ENCODE data around the gene SPP2.

The SPP2 gene

GRCh38 chr2:234044157-234044556, 6.3 kb upstream of the SPP2 start:
- DNase-seq, result no peak

GRCh38 chr2:234046521-234046920, 4.0 kb upstream of the SPP2 start:
- no peak for DNase-seq

GRCh38 chr2:234047361-234047760, 3.1 kb upstream of the SPP2 start:
- DNase-seq, result no peak

GRCh38 chr2:234048049-234048448, 2.5 kb upstream of the SPP2 start:
- DNase-seq, result no peak

- no peak for DNase-seq
Measured at GRCh38 chr2:234051374-234052070, 1.0 kb downstream of the SPP2 start.

GRCh38 chr2:234058881-234059280, 8.4 kb downstream of the SPP2 start:
- DNase-seq, result no peak

GRCh38 chr2:234060236-234060635, 9.7 kb downstream of the SPP2 start:
- no peak for DNase-seq

GRCh38 chr2:234061624-234062257, 11.2 kb downstream of the SPP2 start:
- DNase-seq, result no peak

GRCh38 chr2:234066587-234066986, 16.1 kb downstream of the SPP2 start:
- no peak for DNase-seq

- no peak for DNase-seq
Measured at GRCh38 chr2:234071664-234072063, 21.2 kb downstream of the SPP2 start.

- no peak for DNase-seq
Measured at GRCh38 chr2:234072454-234072853, 22.0 kb downstream of the SPP2 start.

- DNase-seq, result no peak
Measured at GRCh38 chr2:234074751-234075517, 24.4 kb downstream of the SPP2 start.

- DNase-seq, result no peak
Measured at GRCh38 chr2:234075518-234075915, 25.0 kb downstream of the SPP2 start.

GRCh38 chr2:234075947-234076346, 25.4 kb downstream of the SPP2 start:
- no peak for DNase-seq

- DNase-seq, result no peak
Measured at GRCh38 chr2:234076451-234076850, 25.9 kb downstream of the SPP2 start.

GRCh38 chr2:234078129-234078528, 27.6 kb downstream of the SPP2 start:
- no peak for DNase-seq

GRCh38 chr2:234081970-234082822, 31.7 kb downstream of the SPP2 start:
- no peak for DNase-seq

GRCh38 chr2:234083572-234084348, 33.3 kb downstream of the SPP2 start:
- no peak for DNase-seq

- DNase-seq, result no peak
Measured at GRCh38 chr2:234091432-234091879, 41.0 kb downstream of the SPP2 start.

GRCh38 chr2:234091883-234092282, 41.4 kb downstream of the SPP2 start:
- no peak for DNase-seq

GRCh38 chr2:234092344-234092743, 41.8 kb downstream of the SPP2 start:
- no peak for DNase-seq

GRCh38 chr2:234095301-234095700, 44.8 kb downstream of the SPP2 start:
- no peak for DNase-seq
